HepG2 (cell line): ENCODE measurements around the gene TEX35. TPM values are rescaled to one million over a fixed set of nuclear protein-coding genes. Genes with fewer than 3 reads are reported as not detected.

Experiments
- ATF7 ChIP-seq, 2 experiments: fragments of 450-650 bp in 1 of 2; sonication (generic) in 1 of 2; formaldehyde crosslinking in 1 of 2; IDR thresholded peaks; 2 replicates each; pipeline versions ENCODE4 v1.4.0 to v1.6.1; 2016 to 2020; ENCODE audit warnings: antibody characterized with exemption in 1 of 2, mild to moderate bottlenecking in 1 of 2, missing genetic modification reagents in 1 of 2
- DR1 ChIP-seq: sonication (generic); formaldehyde crosslinking; IDR thresholded peaks from 2 replicates; pipeline ENCODE4 v1.8.0; 2021; ENCODE audit warnings: mild to moderate bottlenecking, missing genetic modification reagents, inconsistent platforms
- ETV5 ChIP-seq: IDR thresholded peaks from 2 replicates; pipeline ENCODE4 v1.6.1; 2018; ENCODE audit warnings: missing biosample characterization, missing genetic modification reagents, inconsistent platforms, borderline replicate concordance
- FOSL2 ChIP-seq: sonication (generic); formaldehyde crosslinking; IDR thresholded peaks from 2 replicates; pipeline ENCODE4 v1.4.0; 2020; ENCODE audit warnings: missing genetic modification reagents
- FOXO1 ChIP-seq: sonication (generic); formaldehyde crosslinking; IDR thresholded peaks from 2 replicates; pipeline ENCODE4 v1.4.0; 2020; ENCODE audit warnings: missing genetic modification reagents
- KDM6A ChIP-seq: IDR thresholded peaks from 2 replicates; pipeline ENCODE4 v1.6.1; 2016; ENCODE audit warnings: low read depth
- MLLT10 ChIP-seq: sonication (generic); formaldehyde crosslinking; IDR thresholded peaks from 2 replicates; pipeline ENCODE4 v1.4.0; 2020; ENCODE audit warnings: missing genetic modification reagents
- MXD4 ChIP-seq: IDR thresholded peaks from 2 replicates; pipeline ENCODE4 v1.6.1; 2016; ENCODE audit warnings: mild to moderate bottlenecking, missing biosample characterization, missing genetic modification reagents
- NCOA2 ChIP-seq: sonication (generic); formaldehyde crosslinking; IDR thresholded peaks from 2 replicates; pipeline ENCODE4 v1.8.0; 2022; ENCODE audit warnings: inconsistent platforms
- PHF21A ChIP-seq: sonication (generic); formaldehyde crosslinking; IDR thresholded peaks from 2 replicates; pipeline ENCODE4 v1.5.0; 2020; ENCODE audit warnings: mild to moderate bottlenecking, missing genetic modification reagents
- SSRP1 ChIP-seq: IDR thresholded peaks from 2 replicates; pipeline ENCODE4 v1.6.1; 2016; ENCODE audit warnings: control low read depth
- TEAD3 ChIP-seq: optimal IDR thresholded peaks from 2 replicates; pipeline ENCODE3; 2016; ENCODE audit warnings: borderline replicate concordance
- U2AF2 ChIP-seq: fragments of 200-400 bp; formaldehyde crosslinking; IDR thresholded peaks from 2 replicates; pipeline ENCODE4 v1.6.1; 2017; ENCODE audit warnings: low read depth, mild to moderate bottlenecking, low read length
- ZFX ChIP-seq: sonication (generic); formaldehyde crosslinking; IDR thresholded peaks from 2 replicates; pipeline ENCODE4 v1.4.0; 2020; ENCODE audit warnings: mild to moderate bottlenecking, low read depth, missing genetic modification reagents, moderate library complexity
- ZNF292 ChIP-seq: sonication (generic); formaldehyde crosslinking; IDR thresholded peaks from 2 replicates; pipeline ENCODE4 v1.8.1; 2022; ENCODE audit warnings: mild to moderate bottlenecking, low read depth, missing genetic modification reagents, borderline replicate concordance
- ZNF335 ChIP-seq: sonication (generic); formaldehyde crosslinking; IDR thresholded peaks from 2 replicates; pipeline ENCODE4 v1.4.0; 2020; ENCODE audit warnings: missing genetic modification reagents
- ZNF530 ChIP-seq: sonication (generic); formaldehyde crosslinking; IDR thresholded peaks from 2 replicates; pipeline ENCODE4 v1.5.0; 2020; ENCODE audit warnings: low read depth, mild to moderate bottlenecking, missing genetic modification reagents
- ZNF552 ChIP-seq: sonication (generic); formaldehyde crosslinking; IDR thresholded peaks from 2 replicates; pipeline ENCODE4 v1.9.0; 2022; ENCODE audit warnings: missing genetic modification reagents, mild to moderate bottlenecking, borderline replicate concordance
- polyA plus RNA-seq, 8 experiments: library from polyadenylated mRNA; depleted of rRNA in 3 of 8; stranded (reverse) in 7 of 8; unstranded in 1 of 8; fragments of >200 nt; fragmentation: Illumina TruSeq in 4 of 8; extraction: Trizol in 4 of 8; gene quantifications; 2 replicates each; pipeline versions ENCODE4 v1.2.1 to v1.2.3, GENCODE V29; 2011 to 2016; ENCODE audit warnings: low read depth in 4 of 8, missing spikeins in 1 of 8, mixed read lengths in 1 of 8; ENCODE audit not compliant: insufficient read depth in 1 of 8
- total RNA-seq, 5 experiments: library from RNA; depleted of rRNA; stranded (reverse); fragments of >200 nt; fragmentation: Illumina TruSeq; extraction: Trizol; gene quantifications; 2 replicates each; pipeline ENCODE4 v1.2.3, GENCODE V29; 2016; ENCODE audit warnings: low read depth in 1 of 5
- TF ChIP-seq, protein P1 (sequence below): sonication (generic); formaldehyde crosslinking; IDR thresholded peaks from 2 replicates; pipeline ENCODE4 v1.9.0; 2021; ENCODE audit warnings: missing genetic modification reagents, borderline replicate concordance
- TF ChIP-seq, protein P2 (sequence below): sonication (generic); formaldehyde crosslinking; IDR thresholded peaks from 2 replicates; pipeline ENCODE4 v1.4.0; 2020; ENCODE audit warnings: missing genetic modification reagents; ENCODE audit errors: not compliant biosample characterization
- TF ChIP-seq, protein P3 (sequence below): sonication (generic); formaldehyde crosslinking; IDR thresholded peaks from 2 replicates; pipeline ENCODE4 v1.5.1; 2020; ENCODE audit warnings: mild to moderate bottlenecking, missing genetic modification reagents, moderate library complexity

Gene TEX35
- total and polyA plus RNA-seq, 2 of the 13 experiments (the other 11 are each of a cell fraction or from before 2014, with no cell fraction given): not detected

DNA sequence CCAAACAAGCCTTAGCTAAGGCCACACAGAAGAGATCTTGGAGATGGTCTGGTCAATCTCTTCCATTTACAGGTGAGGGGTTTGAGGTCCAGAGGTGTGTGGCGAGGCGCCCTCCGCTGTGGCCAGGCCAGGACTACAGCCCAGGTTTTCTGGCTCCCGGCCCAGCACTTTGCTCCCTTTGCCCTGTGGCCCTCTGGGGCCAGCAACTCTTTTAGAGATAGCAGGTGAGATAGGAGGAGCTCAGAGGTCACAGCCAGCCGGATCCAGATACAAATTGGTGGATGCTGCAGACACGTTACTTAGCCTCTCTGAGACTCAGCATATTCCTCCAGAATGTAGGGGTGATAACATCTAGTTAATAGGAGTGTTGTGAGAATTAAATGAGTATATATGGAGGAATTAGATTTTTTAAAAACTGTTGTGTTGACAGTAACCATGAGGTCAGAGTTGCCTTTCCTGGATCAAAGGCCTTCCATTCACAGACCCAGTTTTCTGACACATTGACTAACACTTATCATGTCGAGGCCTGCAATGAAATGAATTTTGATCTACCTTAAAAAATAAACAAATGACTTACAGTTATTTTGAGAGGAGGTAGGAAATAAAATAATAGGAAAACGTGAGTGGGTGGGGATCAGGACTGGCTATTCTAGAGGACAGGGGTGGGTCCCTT is 16.6 kb downstream of the TEX35 start (continued):
- TF ChIP-seq PHF21A (CRISPR knock-in tag): peak; percentile 48; the same call in 1 of the 2 replicates
- TF ChIP-seq U2AF2: no peak
- TF ChIP-seq, protein P1, sequence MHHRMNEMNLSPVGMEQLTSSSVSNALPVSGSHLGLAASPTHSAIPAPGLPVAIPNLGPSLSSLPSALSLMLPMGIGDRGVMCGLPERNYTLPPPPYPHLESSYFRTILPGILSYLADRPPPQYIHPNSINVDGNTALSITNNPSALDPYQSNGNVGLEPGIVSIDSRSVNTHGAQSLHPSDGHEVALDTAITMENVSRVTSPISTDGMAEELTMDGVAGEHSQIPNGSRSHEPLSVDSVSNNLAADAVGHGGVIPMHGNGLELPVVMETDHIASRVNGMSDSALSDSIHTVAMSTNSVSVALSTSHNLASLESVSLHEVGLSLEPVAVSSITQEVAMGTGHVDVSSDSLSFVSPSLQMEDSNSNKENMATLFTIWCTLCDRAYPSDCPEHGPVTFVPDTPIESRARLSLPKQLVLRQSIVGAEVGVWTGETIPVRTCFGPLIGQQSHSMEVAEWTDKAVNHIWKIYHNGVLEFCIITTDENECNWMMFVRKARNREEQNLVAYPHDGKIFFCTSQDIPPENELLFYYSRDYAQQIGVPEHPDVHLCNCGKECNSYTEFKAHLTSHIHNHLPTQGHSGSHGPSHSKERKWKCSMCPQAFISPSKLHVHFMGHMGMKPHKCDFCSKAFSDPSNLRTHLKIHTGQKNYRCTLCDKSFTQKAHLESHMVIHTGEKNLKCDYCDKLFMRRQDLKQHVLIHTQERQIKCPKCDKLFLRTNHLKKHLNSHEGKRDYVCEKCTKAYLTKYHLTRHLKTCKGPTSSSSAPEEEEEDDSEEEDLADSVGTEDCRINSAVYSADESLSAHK (CRISPR knock-in tag): no peak
- no peak for TF ChIP-seq DR1
- TF ChIP-seq SSRP1 (CRISPR knock-in tag): no peak
- TF ChIP-seq ZNF335 (CRISPR knock-in tag): no peak
- TF ChIP-seq FOSL2 (CRISPR knock-in tag): peak; percentile 21; the same call in 1 of the 2 replicates
- peak; percentile 21; the same call in 1 of the 2 replicates for TF ChIP-seq ETV5 (CRISPR knock-in tag)
- peak; percentile 52; the same call in 1 of the 2 replicates for TF ChIP-seq ZNF292 (CRISPR knock-in tag)
- peak; percentile 35; the same call in 1 of the 2 replicates for TF ChIP-seq KDM6A
- peak; percentile 37; the same call in 1 of the 2 replicates for TF ChIP-seq FOXO1 (CRISPR knock-in tag)
- TF ChIP-seq ZNF552 (CRISPR knock-in tag): no peak
- no peak for TF ChIP-seq ATF7 (IDR thresholded peaks at IDR 0.05)
- no peak for TF ChIP-seq ATF7 (CRISPR knock-in tag; IDR thresholded peaks at IDR 0.05)
- TF ChIP-seq ZFX (CRISPR knock-in tag): 0 out of 2 replicates have a peak, but pooled peaks have one; percentile 19
- no peak for TF ChIP-seq MLLT10 (CRISPR knock-in tag)
- 0 out of 2 replicates have a peak, but pooled peaks have one; percentile 42 for TF ChIP-seq NCOA2 (CRISPR knock-in tag)
- 0 out of 2 replicates have a peak, but pooled peaks have one; percentile 32 for TF ChIP-seq MXD4 (CRISPR knock-in tag)
- TF ChIP-seq, protein P2, sequence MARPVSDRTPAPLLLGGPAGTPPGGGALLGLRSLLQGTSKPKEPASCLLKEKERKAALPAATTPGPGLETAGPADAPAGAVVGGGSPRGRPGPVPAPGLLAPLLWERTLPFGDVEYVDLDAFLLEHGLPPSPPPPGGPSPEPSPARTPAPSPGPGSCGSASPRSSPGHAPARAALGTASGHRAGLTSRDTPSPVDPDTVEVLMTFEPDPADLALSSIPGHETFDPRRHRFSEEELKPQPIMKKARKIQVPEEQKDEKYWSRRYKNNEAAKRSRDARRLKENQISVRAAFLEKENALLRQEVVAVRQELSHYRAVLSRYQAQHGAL (CRISPR knock-in tag): no peak
- TF ChIP-seq TEAD3 (CRISPR knock-in tag): peak; percentile 20
- no peak for TF ChIP-seq ZNF530 (CRISPR knock-in tag)
- TF ChIP-seq, protein P3, sequence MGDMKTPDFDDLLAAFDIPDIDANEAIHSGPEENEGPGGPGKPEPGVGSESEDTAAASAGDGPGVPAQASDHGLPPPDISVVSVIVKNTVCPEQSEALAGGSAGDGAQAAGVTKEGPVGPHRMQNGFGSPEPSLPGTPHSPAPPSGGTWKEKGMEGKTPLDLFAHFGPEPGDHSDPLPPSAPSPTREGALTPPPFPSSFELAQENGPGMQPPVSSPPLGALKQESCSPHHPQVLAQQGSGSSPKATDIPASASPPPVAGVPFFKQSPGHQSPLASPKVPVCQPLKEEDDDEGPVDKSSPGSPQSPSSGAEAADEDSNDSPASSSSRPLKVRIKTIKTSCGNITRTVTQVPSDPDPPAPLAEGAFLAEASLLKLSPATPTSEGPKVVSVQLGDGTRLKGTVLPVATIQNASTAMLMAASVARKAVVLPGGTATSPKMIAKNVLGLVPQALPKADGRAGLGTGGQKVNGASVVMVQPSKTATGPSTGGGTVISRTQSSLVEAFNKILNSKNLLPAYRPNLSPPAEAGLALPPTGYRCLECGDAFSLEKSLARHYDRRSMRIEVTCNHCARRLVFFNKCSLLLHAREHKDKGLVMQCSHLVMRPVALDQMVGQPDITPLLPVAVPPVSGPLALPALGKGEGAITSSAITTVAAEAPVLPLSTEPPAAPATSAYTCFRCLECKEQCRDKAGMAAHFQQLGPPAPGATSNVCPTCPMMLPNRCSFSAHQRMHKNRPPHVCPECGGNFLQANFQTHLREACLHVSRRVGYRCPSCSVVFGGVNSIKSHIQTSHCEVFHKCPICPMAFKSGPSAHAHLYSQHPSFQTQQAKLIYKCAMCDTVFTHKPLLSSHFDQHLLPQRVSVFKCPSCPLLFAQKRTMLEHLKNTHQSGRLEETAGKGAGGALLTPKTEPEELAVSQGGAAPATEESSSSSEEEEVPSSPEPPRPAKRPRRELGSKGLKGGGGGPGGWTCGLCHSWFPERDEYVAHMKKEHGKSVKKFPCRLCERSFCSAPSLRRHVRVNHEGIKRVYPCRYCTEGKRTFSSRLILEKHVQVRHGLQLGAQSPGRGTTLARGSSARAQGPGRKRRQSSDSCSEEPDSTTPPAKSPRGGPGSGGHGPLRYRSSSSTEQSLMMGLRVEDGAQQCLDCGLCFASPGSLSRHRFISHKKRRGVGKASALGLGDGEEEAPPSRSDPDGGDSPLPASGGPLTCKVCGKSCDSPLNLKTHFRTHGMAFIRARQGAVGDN (CRISPR knock-in tag): peak; percentile 53
